Heart right ventricle (tissue), 16 donors: Measurements from ENCODE around the gene SUPT4H1. TPM values are rescaled to one million over a fixed set of nuclear protein-coding genes. Genes with fewer than 3 reads are reported as not detected.

Experiments used
- ATAC-seq, 8 donors: fragments of 200-7000 bp; cut with Tn5 transposase; one replicate each; pipeline ENCODE4 v1.9.1; 2020; ENCODE audit warnings: mild to moderate bottlenecking in 8 of 8, moderate library complexity in 8 of 8, moderate number of reproducible peaks in 1 of 8
- DNase-seq, 2 donors: peaks; one replicate each; pipeline ENCODE4 v3.0.0-alpha.2; 2020
- H3K27ac ChIP-seq, 10 donors: fragments of 200-600 bp; sonication (generic) in 2 of 10; one replicate each; pipeline versions ENCODE4 v1.5.0 to v1.8.0; 2020 to 2022; ENCODE audit warnings: mild to moderate bottlenecking in 3 of 10
- H3K27me3 ChIP-seq, 7 donors: fragments of 200-600 bp; one replicate each; pipeline ENCODE4 v1.8.0; 2021 to 2022; ENCODE audit warnings: mild to moderate bottlenecking in 2 of 7
- H3K36me3 ChIP-seq, 9 donors: fragments of 200-600 bp; sonication (generic) in 1 of 9; one replicate each; pipeline versions ENCODE4 v1.5.0 to v1.8.0; 2020 to 2022; ENCODE audit warnings: mild to moderate bottlenecking in 2 of 9
- H3K4me1 ChIP-seq, 9 donors: fragments of 200-600 bp; sonication (generic) in 1 of 9; one replicate each; pipeline versions ENCODE4 v1.5.0 to v1.8.0; 2020 to 2022; ENCODE audit warnings: mild to moderate bottlenecking in 4 of 9
- H3K4me3 ChIP-seq, 10 donors: fragments of 200-600 bp; sonication (generic) in 2 of 10; one replicate each; pipeline versions ENCODE4 v1.5.0 to v1.8.0; 2020 to 2022; ENCODE audit warnings: mild to moderate bottlenecking in 7 of 10, moderate library complexity in 2 of 10
- H3K9me3 ChIP-seq, 11 donors: fragments of 200-600 bp in 10 of 11; sonication (generic) in 2 of 11; one replicate each; pipeline versions ENCODE4 v1.5.0 to v1.8.0; 2013 to 2022; ENCODE audit warnings: mild to moderate bottlenecking in 2 of 11, control low read depth in 1 of 11, moderate library complexity in 1 of 11
- WGBS, 2 donors: extraction: QIAGEN DNeasy Blood & Tissue Kit; methylation state at CpG; one replicate each; pipeline ENCODE4 v1.1.7; 2013; ENCODE audit warnings: inconsistent platforms in 1 of 2; 5-methylcytosine and 5-hydroxymethylcytosine counted together
- intact Hi-C, 10 donors: fragments of 100-400 bp; cut with DNase I; formaldehyde crosslinking; loops; one replicate each; pipeline versions ENCODE4 v1.11.1 to v1.14.2; 2022
- polyA plus RNA-seq, 2 donors: library from polyadenylated mRNA; stranded (reverse); fragments of 200-250 nt; gene quantifications; one replicate each; pipeline ENCODE4 v1.2.3, GENCODE V29; 2013
- total RNA-seq, 10 donors: library from RNA; stranded (reverse); fragmentation: NEBNext Ultra II Directional in 3 of 10; extraction: Animal tissue kit (Norgen Biotek cat#: 25700) in 3 of 10; gene quantifications; one replicate each; pipeline versions ENCODE4 v1.2.1 to v1.2.4, GENCODE V29; 2021 to 2023
- TF ChIP-seq, protein P1 (sequence below), 9 donors: fragments of 200-600 bp; sonication (generic) in 2 of 9; IDR thresholded peaks; one replicate each; pipeline versions ENCODE4 v1.5.0 to v1.8.0; 2021 to 2022; ENCODE audit warnings: antibody characterized with exemption in 9 of 9, mild to moderate bottlenecking in 5 of 9, moderate library complexity in 1 of 9
- donor health status: Arrhythmogenic right ventricular cardiomyopathy.
- donor health status: ischemic (EF 13 %, LVEDD 7.1; RV severe dilation, severe dysfunction).
- donor health status: healthy with polysubstance abuse.
- donor health status: DM: no; HTN: yes; CAD: no.
- donor health status: DM: no; HTN: no; CAD: no.
- donor health status: ischemic (EF 25% LVEDD 6.9; RV normal size, moderate dysfunction).
- donor health status: ischemic (EF 25% LVEDD 5.7; RV mildly dilated, moderate dysfunction).
- donor health status: healthy.
- donor health status: DM: yes; HTN: yes; CAD: no.
- donor health status: Ischemic cardiomyopathy.
- donor health status: ischemic (EF 35%, LVEDD 5.7; RV mildly dilated, moderate dysfunction).
- donor health status: nonischemic (EF 11% LVEDD 7.7; RV severe dilation, severe dysfunction).
- donor health status: DM: yes; HTN: yes; CAD: no.
- donor health status: PGD.
- donor health status: ischemic (EF 29% LVEDD 5.4; RV normal size, mild dysfunction).
- donor health status: nonischemic (EF 23%, LVEDD 6.1; RV moderate dilation, normal function).

Gene SUPT4H1
- total and polyA plus RNA-seq, 12 donors: 38.0 to 95.0 (median 59.8) TPM

DNA sequence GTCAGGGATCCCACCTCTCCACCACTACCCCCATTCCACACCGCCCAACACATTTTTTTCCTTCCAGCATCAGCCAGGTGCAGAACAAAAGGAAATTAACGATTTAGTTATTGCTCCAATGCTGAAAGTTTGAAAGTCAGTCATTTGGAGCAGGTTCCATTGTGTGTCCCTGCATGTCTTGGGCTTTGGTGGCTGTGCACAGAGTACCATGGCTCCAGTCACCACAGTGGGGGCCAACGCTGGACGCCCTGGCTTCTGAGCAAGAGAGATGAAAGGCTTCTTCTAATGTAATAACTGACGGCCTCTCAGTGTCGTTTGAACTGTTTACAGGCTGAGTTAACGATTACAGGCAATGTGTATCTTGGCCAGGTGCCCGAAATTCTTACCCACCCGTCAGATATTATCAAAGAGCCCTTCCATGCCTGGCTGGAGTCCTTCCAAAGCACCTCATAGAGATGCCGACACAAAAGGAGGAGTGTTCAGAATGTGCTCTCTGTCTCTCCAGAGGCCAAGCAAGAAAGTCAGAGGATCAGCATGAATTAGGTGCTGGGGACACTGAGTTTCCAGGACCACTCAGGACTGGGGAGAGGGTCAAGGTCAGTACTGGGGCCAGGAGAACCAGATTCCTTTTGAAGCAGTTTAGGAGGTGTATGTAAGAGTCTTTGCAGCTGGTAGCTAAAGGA is 39.4 kb upstream of the SUPT4H1 start:
- intact Hi-C loops: no loop called here
- Histone ChIP-seq H3K27ac (no peak overlapping the region), H3K9me3 (no peaks in the 10 kb centered on the region), H3K27me3 (peaks cover 0 to 69% (median 4%) of the 10 kb centered on the region in 7 donors), H3K4me3 (no peak overlapping the region), H3K4me1 (peaks cover 0 to 3% (median 0%) of the 10 kb centered on the region in 9 donors), H3K36me3 (no peaks in the 10 kb centered on the region)
- DNase-seq: peak in 1 of 2 donors; percentile 12
- WGBS, 2 donors: 16 to 18% methylated on average over 10 of the region's 10 CpGs
- TF ChIP-seq, protein P1, sequence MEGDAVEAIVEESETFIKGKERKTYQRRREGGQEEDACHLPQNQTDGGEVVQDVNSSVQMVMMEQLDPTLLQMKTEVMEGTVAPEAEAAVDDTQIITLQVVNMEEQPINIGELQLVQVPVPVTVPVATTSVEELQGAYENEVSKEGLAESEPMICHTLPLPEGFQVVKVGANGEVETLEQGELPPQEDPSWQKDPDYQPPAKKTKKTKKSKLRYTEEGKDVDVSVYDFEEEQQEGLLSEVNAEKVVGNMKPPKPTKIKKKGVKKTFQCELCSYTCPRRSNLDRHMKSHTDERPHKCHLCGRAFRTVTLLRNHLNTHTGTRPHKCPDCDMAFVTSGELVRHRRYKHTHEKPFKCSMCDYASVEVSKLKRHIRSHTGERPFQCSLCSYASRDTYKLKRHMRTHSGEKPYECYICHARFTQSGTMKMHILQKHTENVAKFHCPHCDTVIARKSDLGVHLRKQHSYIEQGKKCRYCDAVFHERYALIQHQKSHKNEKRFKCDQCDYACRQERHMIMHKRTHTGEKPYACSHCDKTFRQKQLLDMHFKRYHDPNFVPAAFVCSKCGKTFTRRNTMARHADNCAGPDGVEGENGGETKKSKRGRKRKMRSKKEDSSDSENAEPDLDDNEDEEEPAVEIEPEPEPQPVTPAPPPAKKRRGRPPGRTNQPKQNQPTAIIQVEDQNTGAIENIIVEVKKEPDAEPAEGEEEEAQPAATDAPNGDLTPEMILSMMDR (IDR thresholded peaks at IDR 0.05): no peak
- peak in 3 of 8 donors; percentile 33 to 48 (median 35) for ATAC-seq

DNA sequence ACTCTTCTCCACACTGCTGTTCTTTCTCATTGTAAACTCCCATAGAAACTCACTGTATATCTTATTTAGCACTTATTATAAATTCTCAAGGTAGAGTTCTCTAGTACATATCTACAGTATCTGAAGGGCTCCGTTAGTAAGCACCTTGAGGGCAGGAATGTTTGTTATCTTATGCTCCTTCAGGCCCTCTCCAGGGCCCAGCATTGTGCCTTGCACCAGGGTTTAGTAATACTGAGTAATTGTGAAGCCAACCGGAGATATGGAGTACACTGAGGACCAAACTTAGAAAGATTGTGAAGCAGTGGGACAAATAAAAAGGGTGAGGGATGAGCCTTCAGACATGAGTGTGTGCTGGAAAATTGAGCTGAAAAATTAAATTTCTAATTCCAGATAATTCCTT is 38.9 kb upstream of the SUPT4H1 start:
- no peak overlapping the region for H3K4me3 ChIP-seq
- no peaks in the 10 kb centered on the region for H3K9me3 ChIP-seq
- H3K4me1 ChIP-seq: peaks cover 0 to 3% (median 0%) of the 10 kb centered on the region in 9 donors
- TF ChIP-seq, protein P1 (IDR thresholded peaks at IDR 0.05): no peak
- WGBS, 2 donors: 76 to 89% methylated on average over 2 of the region's 2 CpGs
- no peak overlapping the region for H3K27ac ChIP-seq
- ATAC-seq (no peak), DNase-seq (no peak)
- H3K27me3 ChIP-seq: peaks cover 0 to 66% (median 3%) of the 10 kb centered on the region in 7 donors
- H3K36me3 ChIP-seq: no peaks in the 10 kb centered on the region
- intact Hi-C loops: no loop called here

DNA sequence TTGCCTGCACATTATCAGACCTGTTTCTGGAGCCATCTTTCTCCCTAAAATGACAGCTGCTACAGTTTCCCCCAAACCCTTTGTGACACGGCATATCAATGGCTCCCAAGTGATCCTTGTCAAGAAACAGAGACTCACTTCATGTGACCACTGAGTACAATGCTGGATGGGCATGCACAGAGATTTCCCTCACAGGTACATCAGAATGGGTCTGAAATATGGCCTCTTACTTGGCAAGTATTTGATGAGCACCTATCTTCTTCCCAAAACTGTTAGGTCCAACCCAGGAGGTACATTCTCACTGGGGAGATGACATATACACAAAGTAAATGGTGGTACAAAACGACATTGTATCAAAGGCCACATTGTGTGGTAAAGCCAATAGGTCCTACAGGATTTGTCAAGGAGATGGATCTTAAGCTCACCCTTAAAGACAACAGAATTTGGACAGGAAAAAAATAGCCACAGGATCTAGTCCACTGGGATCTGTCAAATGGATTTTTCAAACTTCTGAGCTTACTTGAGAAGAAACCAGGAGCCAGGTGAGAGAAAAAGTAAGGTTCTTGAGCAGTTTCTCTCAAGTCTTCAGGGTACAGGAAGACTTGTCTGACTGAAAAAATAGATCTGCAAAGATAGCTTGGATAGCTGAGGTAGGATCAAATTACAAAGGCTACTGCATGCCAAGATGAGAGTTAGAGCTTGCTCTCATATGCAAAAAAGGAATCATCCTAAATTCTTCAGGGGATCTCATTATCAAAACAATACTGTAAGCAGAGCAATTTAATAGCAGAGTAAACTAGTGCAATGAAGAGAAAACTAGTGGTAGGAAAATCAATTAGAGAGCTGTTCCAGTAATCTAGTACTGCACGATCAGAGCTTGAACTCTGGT is 36.5 kb upstream of the SUPT4H1 start:
- TF ChIP-seq, protein P1 (IDR thresholded peaks at IDR 0.05): no peak
- H3K4me3 ChIP-seq: no peak overlapping the region
- H3K9me3 ChIP-seq: no peaks in the 10 kb centered on the region
- H3K27ac ChIP-seq: no peak overlapping the region
- peaks cover 0 to 3% (median 0%) of the 10 kb centered on the region in 9 donors for H3K4me1 ChIP-seq
- H3K27me3 ChIP-seq: peaks cover 0 to 56% (median 0%) of the 10 kb centered on the region in 7 donors
- DNase-seq (no peak), ATAC-seq (no peak)
- intact Hi-C loops: no loop called here
- 68 to 73% methylated on average over 3 of the region's 3 CpGs for WGBS, 2 donors
- H3K36me3 ChIP-seq: no peaks in the 10 kb centered on the region

DNA sequence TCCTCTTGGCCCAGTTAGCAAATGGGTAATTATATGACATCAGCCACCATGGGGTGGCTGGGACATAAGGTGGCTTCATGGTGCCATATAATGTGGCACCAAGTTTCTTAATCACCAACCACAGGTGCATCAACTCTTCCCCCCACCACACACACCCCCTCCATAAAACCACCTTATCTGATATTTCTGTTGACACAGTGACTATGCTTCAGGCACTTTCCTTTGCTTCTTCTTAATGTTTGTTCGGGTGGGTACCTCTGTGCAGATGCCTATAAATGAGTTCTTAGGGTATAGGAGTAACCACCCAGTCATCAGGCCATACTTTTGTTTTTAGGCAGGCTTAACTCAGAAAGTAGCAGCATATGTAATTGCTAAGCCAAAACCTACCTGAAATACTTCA is 35.8 kb upstream of the SUPT4H1 start:
- no peak overlapping the region for H3K27ac ChIP-seq
- intact Hi-C loops: no loop called here
- WGBS, 2 donors: 81 to 83% methylated on average over 1 of the region's 1 CpG
- TF ChIP-seq, protein P1 (IDR thresholded peaks at IDR 0.05): no peak
- H3K4me1 ChIP-seq: peaks cover 0 to 3% (median 0%) of the 10 kb centered on the region in 9 donors
- no peak for ATAC-seq
- H3K4me3 ChIP-seq: no peak overlapping the region
- no peaks in the 10 kb centered on the region for H3K36me3 ChIP-seq
- H3K9me3 ChIP-seq: no peaks in the 10 kb centered on the region
- peaks cover 0 to 52% (median 0%) of the 10 kb centered on the region in 7 donors for H3K27me3 ChIP-seq
- DNase-seq: no peak
